Measurements from ENCODE around the gene ADAMTS17. TPM values are rescaled to one million over a fixed set of nuclear protein-coding genes. Genes with fewer than 3 reads are reported as not detected.

The ADAMTS17 gene
- total RNA-seq, 1 donor from 2014 or later, result 4.8 TPM

GRCh38 chr15:99998661-99999101 lies 343.1 kb downstream of the ADAMTS17 start:
- TF ChIP-seq CTCF (IDR thresholded peaks at IDR 0.05; ENCODE audit: unreplicated experiment), result no peak
- peaks cover 6% of the 10 kb centered on the region for H3K27me3 Mint-ChIP-seq (ENCODE audit: unreplicated experiment)
- H3K9me3 Mint-ChIP-seq (ENCODE audit: unreplicated experiment), result no peaks in the 10 kb centered on the region
- H3K4me1 Mint-ChIP-seq (ENCODE audit: unreplicated experiment), result peaks cover 6% of the 10 kb centered on the region
- no peak for DNase-seq (ENCODE audit: low spot score)
- no peaks in the 10 kb centered on the region for H3K36me3 Mint-ChIP-seq (ENCODE audit: low read depth, unreplicated experiment)
- H3K27ac Mint-ChIP-seq (ENCODE audit: unreplicated experiment), result no peak overlapping the region
- no peak overlapping the region for H3K4me3 Mint-ChIP-seq (ENCODE audit: unreplicated experiment)

- H3K4me1 Mint-ChIP-seq (ENCODE audit: unreplicated experiment), result peaks cover 6% of the 10 kb centered on the region
- H3K9me3 Mint-ChIP-seq (ENCODE audit: unreplicated experiment), result no peaks in the 10 kb centered on the region
- no peak overlapping the region for H3K4me3 Mint-ChIP-seq (ENCODE audit: unreplicated experiment)
- H3K27ac Mint-ChIP-seq (ENCODE audit: unreplicated experiment), result no peak overlapping the region
- TF ChIP-seq CTCF (IDR thresholded peaks at IDR 0.05; ENCODE audit: unreplicated experiment), result no peak
- peaks cover 8% of the 10 kb centered on the region for H3K27me3 Mint-ChIP-seq (ENCODE audit: unreplicated experiment)
- H3K36me3 Mint-ChIP-seq (ENCODE audit: low read depth, unreplicated experiment), result peaks cover 1% of the 10 kb centered on the region
- no peak for DNase-seq (ENCODE audit: low spot score)
Measured at GRCh38 chr15:99997112-99997651, 344.6 kb downstream of the ADAMTS17 start.

GRCh38 chr15:99996660-99997059 lies 345.1 kb downstream of the ADAMTS17 start:
- H3K27me3 Mint-ChIP-seq (ENCODE audit: unreplicated experiment), result peaks cover 11% of the 10 kb centered on the region
- H3K27ac Mint-ChIP-seq (ENCODE audit: unreplicated experiment), result no peak overlapping the region
- no peak for TF ChIP-seq CTCF (IDR thresholded peaks at IDR 0.05; ENCODE audit: unreplicated experiment)
- DNase-seq (ENCODE audit: low spot score), result no peak
- no peaks in the 10 kb centered on the region for H3K9me3 Mint-ChIP-seq (ENCODE audit: unreplicated experiment)
- peaks cover 6% of the 10 kb centered on the region for H3K4me1 Mint-ChIP-seq (ENCODE audit: unreplicated experiment)
- H3K4me3 Mint-ChIP-seq (ENCODE audit: unreplicated experiment), result no peak overlapping the region
- peaks cover 6% of the 10 kb centered on the region for H3K36me3 Mint-ChIP-seq (ENCODE audit: low read depth, unreplicated experiment)

- no peak for DNase-seq (ENCODE audit: low spot score)
- Mint-ChIP-seq H3K4me3 (ENCODE audit: unreplicated experiment) (no peak overlapping the region), H3K27ac (ENCODE audit: unreplicated experiment) (no peak overlapping the region), H3K27me3 (ENCODE audit: unreplicated experiment) (peaks cover 11% of the 10 kb centered on the region), H3K36me3 (ENCODE audit: low read depth, unreplicated experiment) (peaks cover 7% of the 10 kb centered on the region), H3K9me3 (ENCODE audit: unreplicated experiment) (no peaks in the 10 kb centered on the region), H3K4me1 (ENCODE audit: unreplicated experiment) (peaks cover 6% of the 10 kb centered on the region)
- TF ChIP-seq CTCF (IDR thresholded peaks at IDR 0.05; ENCODE audit: unreplicated experiment), result no peak
Measured at GRCh38 chr15:99995543-99995942, 346.2 kb downstream of the ADAMTS17 start.

GRCh38 chr15:99994849-99995248 lies 346.9 kb downstream of the ADAMTS17 start:
- Mint-ChIP-seq H3K4me3 (ENCODE audit: unreplicated experiment) (no peak overlapping the region), H3K36me3 (ENCODE audit: low read depth, unreplicated experiment) (peaks cover 7% of the 10 kb centered on the region), H3K27ac (ENCODE audit: unreplicated experiment) (no peak overlapping the region), H3K4me1 (ENCODE audit: unreplicated experiment) (peaks cover 6% of the 10 kb centered on the region), H3K27me3 (ENCODE audit: unreplicated experiment) (peaks cover 11% of the 10 kb centered on the region), H3K9me3 (ENCODE audit: unreplicated experiment) (no peaks in the 10 kb centered on the region)
- TF ChIP-seq CTCF (IDR thresholded peaks at IDR 0.05; ENCODE audit: unreplicated experiment), result no peak
- no peak for DNase-seq (ENCODE audit: low spot score)
